ENCODE results near the gene NF1.
"Not testable (repeated sequence)": the region's sequence is repeated elsewhere in the genome, so short reads cannot be mapped to it uniquely, and the experiment has no call there.

NF1 gene

GRCh38 chr17:31122746-31123145, 28.0 kb downstream of the NF1 start:
- in situ Hi-C loops (cut with MboI; ENCODE audit: low sequenced_read_pairs), result no loop called here

- in situ Hi-C loops (cut with MboI; ENCODE audit: low sequenced_read_pairs), result no loop called here
Observed at GRCh38 chr17:31126318-31126717, 31.5 kb downstream of the NF1 start.

- in situ Hi-C loops (cut with MboI; ENCODE audit: low sequenced_read_pairs), result no loop called here
Observed at GRCh38 chr17:31128241-31128640, 33.5 kb downstream of the NF1 start.

- in situ Hi-C loops (cut with MboI; ENCODE audit: low sequenced_read_pairs), result no loop called here
Observed at GRCh38 chr17:31130286-31131224, 35.8 kb downstream of the NF1 start.

- in situ Hi-C loops (cut with MboI; ENCODE audit: low sequenced_read_pairs), result no loop called here
Observed at GRCh38 chr17:31131299-31131698, 36.5 kb downstream of the NF1 start.

GRCh38 chr17:31132977-31133376, 38.2 kb downstream of the NF1 start:
- in situ Hi-C loops (cut with MboI; ENCODE audit: low sequenced_read_pairs), result no loop called here

GRCh38 chr17:31134576-31134975, 39.8 kb downstream of the NF1 start:
- in situ Hi-C loops (cut with MboI; ENCODE audit: low sequenced_read_pairs), result no loop called here

- in situ Hi-C loops (cut with MboI; ENCODE audit: low sequenced_read_pairs), result no loop called here
Observed at GRCh38 chr17:31136319-31136718, 41.5 kb downstream of the NF1 start.

- in situ Hi-C loops (cut with MboI; ENCODE audit: low sequenced_read_pairs), result no loop called here
Observed at GRCh38 chr17:31140111-31140510, 45.3 kb downstream of the NF1 start.

- in situ Hi-C loops (cut with MboI; ENCODE audit: low sequenced_read_pairs), result no loop called here
Observed at GRCh38 chr17:31144428-31144827, 49.7 kb downstream of the NF1 start.

GRCh38 chr17:31144836-31145235, 50.1 kb downstream of the NF1 start:
- in situ Hi-C loops (cut with MboI; ENCODE audit: low sequenced_read_pairs), result no loop called here

GRCh38 chr17:31147507-31148202, 52.9 kb downstream of the NF1 start:
- in situ Hi-C loops (cut with MboI; ENCODE audit: low sequenced_read_pairs), result no loop called here

- in situ Hi-C loops (cut with MboI; ENCODE audit: low sequenced_read_pairs), result no loop called here
Observed at GRCh38 chr17:31148205-31148604, 53.4 kb downstream of the NF1 start.

- in situ Hi-C loops (cut with MboI; ENCODE audit: low sequenced_read_pairs), result no loop called here
Observed at GRCh38 chr17:31152271-31152670, 57.5 kb downstream of the NF1 start.

GRCh38 chr17:31155208-31155810, 60.5 kb downstream of the NF1 start:
- in situ Hi-C loops (cut with MboI; ENCODE audit: low sequenced_read_pairs), result no loop called here

- in situ Hi-C loops (cut with MboI; ENCODE audit: low sequenced_read_pairs), result no loop called here
Observed at GRCh38 chr17:31156326-31156725, 61.5 kb downstream of the NF1 start.

- in situ Hi-C loops (cut with MboI; ENCODE audit: low sequenced_read_pairs), result not testable (repeated sequence)
Observed at GRCh38 chr17:31156864-31157263, 62.1 kb downstream of the NF1 start.

- in situ Hi-C loops (cut with MboI; ENCODE audit: low sequenced_read_pairs), result no loop called here
Observed at GRCh38 chr17:31158746-31159377, 64.1 kb downstream of the NF1 start.

GRCh38 chr17:31163091-31163781, 68.5 kb downstream of the NF1 start:
- in situ Hi-C loops (cut with MboI; ENCODE audit: low sequenced_read_pairs), result no loop called here

GRCh38 chr17:31167111-31167510, 72.3 kb downstream of the NF1 start:
- in situ Hi-C loops (cut with MboI; ENCODE audit: low sequenced_read_pairs), result no loop called here

GRCh38 chr17:31171701-31172100, 76.9 kb downstream of the NF1 start:
- in situ Hi-C loops (cut with MboI; ENCODE audit: low sequenced_read_pairs), result no loop called here

All from hTERT RPE-1 (cell line).